Measurements from ENCODE around the gene CHEK2.
"Not testable (repeated sequence)": the region's sequence is repeated elsewhere in the genome, so short reads cannot be mapped to it uniquely, and the experiment has no call there.

The CHEK2 gene

DNA sequence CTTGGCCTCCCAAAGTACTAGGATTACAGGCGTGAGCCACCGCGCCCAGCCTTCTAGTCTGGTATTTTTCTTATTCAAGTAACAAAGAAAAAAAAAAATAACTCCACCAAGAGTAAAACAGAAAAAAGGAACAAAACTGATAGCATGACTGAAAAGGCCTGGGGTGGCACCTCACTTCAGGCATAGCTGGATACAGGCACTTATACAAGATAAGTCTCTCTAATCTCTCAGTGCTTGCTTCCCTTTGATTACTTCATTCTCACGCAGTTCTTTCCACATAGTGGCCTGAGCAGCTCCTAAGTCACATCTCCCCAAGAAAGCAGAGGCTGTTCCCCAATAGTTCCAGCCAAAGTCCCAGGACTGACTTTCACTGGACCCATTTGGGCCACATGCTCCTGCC is 58.7 kb downstream of the CHEK2 start:
- DNase-seq: not testable (repeated sequence)

GRCh38 chr22:28680813-28681490 is 60.7 kb downstream of the CHEK2 start:
- not testable (repeated sequence) for DNase-seq

- not testable (repeated sequence) for DNase-seq
Observed at GRCh38 chr22:28679611-28680287, 61.9 kb downstream of the CHEK2 start, which contains the start of gene TTC28. Gene TTC28 (minus strand): TSS chr22:28679840. CDS start chr22:28679723, 117 bp downstream.

- DNase-seq: not testable (repeated sequence)
Observed at GRCh38 chr22:28678778-28679610, 62.6 kb downstream of the CHEK2 start.

DNA sequence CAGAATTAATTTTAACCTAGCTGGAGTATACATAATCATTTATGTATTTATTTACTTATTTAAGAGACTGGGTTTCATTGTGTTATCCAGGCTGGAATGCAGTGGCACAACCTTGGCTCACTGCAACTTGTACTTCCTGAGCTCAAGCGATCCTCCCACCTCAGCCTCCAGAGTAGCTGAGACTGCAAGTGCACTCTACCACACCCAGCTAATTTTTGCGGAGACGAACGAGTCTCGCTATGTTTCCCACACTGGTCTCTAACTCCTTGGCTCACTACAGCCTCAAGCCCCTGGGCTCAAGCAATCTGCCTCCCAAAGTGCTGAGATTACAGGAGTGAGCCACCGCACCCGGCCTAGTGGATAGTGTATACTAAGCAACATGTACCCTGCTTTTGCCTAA is 63.5 kb downstream of the CHEK2 start:
- DNase-seq: not testable (repeated sequence)

DNA sequence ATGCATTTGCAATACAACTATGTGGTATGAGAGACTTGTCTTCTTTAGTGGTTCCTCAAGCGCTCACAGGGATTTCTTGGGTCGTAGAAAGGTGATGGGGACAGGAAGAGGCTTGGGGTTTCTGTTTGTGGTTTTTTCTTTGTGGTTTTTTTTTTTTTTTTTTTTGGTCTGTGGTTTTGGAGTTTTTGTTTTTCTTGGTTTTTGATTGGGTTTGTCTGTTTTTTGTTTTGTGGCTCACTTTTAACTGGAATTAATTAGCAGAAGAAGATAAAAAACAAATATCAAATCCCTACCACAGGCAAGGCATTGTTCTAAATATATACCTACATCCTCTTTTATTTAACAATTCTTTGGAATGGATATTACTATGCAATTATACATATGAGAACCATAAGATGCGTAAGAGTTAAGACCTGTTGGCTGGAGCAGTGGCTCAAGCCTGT is 67.5 kb downstream of the CHEK2 start:
- DNase-seq: peak; percentile 64 to 69

GRCh38 chr22:28670756-28671155 is 70.9 kb downstream of the CHEK2 start:
- DNase-seq: no peak

DNA sequence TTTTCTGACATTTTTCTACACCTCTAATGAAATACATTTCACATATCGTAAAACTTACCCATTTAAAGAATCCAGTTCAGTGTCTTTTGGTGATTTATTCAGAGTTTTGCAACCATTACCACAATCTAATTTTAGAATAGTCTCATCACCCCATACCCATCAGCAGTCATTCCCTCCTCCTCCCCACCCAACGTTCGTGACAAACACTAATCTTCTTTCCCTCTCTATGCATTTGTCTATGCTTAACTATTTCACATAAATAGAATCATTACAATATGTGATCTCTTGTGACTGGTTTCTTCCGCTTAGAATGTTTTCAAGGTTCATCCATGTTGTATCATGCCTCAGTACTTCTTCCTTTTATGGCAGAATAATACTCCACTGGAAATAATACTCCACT is 71.5 kb downstream of the CHEK2 start:
- no peak for DNase-seq

GRCh38 chr22:28669387-28669786 is 72.2 kb downstream of the CHEK2 start:
- DNase-seq: no peak

DNA sequence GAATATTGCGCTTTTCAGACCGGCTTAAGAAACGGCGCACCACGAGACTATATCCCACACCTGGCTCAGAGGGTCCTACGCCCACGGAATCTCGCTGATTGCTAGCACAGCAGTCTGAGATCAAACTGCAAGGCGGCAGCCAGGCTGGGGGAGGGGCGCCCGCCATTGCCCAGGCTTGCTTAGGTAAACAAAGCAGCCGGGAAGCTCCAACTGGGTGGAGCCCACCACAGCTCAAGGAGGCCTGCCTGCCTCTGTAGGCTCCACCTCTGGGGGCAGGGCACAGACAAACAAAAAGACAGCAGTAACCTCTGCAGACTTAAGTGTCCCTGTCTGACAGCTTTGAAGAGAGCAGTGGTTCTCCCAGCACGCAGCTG is 78.1 kb downstream of the CHEK2 start:
- not testable (repeated sequence) for DNase-seq

DNA sequence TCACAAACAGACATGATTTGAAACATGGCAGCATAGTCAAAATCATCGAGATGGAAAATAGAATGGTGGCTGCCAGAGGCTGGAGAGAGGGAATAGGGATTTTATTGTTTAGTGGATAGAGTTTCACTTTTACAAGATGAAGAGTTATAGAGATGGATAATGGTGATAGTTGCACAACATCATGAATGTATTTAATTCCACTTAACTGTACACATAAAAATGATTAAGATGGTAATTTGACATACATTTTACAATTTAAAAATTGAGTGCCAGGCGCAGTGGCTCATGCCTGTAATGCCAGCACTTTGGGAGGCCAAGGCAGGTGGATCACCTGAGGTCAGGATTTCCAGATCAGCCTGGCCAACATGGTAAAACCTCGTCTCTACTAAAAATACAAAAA is 83.2 kb downstream of the CHEK2 start:
- DNase-seq: no peak

DNA sequence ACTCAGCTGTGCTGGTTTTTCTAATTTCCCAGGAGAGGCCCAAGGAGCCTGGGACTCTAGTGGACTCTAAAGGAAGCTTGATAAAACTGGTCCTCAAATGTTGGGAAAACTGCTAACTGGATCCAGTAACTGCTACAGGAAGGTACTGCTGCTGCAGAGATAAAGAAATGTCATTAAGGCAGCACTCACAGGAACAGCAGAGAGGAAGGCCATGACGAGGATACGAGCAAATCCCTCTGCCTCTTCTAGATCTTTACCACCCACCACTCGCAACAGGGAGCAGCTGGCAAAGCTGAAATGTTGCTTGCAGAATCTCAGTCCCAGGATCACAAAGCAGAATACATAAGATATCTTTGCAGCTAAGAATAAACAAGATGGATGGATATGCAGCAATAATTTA is 85.4 kb downstream of the CHEK2 start:
- DNase-seq: no peak

GRCh38 chr22:28650463-28650862 is 91.2 kb downstream of the CHEK2 start:
- no peak for DNase-seq

- DNase-seq: no peak
Observed at GRCh38 chr22:28648792-28649191, 92.8 kb downstream of the CHEK2 start.

DNA sequence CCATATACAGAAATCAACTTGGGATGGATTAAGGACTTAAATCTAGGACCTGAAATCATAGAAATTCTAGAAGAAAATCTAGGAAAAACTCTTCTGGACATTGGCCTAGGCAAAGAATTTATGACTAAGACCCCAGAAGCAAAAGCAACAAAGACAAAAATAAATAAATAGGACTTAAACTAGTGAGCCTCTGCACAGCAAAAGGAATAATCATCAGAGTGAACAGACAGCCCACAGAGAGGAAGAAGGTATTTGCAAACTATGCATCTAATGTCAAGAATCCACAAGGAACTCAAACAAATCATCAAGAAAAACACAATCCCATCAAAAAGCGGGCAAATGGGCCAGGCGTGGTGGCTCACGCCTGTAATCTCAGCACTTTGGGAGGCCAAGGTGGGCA is 94.4 kb downstream of the CHEK2 start:
- DNase-seq: no peak

DNA sequence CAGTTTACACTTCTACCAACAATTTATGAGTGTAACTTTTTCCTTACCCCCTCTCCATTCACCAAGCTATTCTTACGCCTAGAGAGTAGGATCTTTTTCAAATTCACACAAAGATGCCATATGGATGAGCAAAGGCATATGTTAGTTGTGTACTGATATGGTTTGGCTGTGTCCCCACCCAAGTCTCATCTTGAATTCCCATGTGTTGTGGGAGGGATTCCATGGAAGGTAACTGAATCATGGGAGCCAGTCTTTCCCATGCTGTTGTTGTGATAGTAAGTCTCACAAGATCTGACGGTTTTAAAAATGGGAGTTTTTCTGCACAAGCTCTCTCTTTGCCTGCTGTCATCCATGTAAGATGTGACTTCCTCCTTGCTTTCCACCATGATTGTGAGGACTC is 102.3 kb downstream of the CHEK2 start:
- DNase-seq: no peak

Data from AML-193 (cell line).